Iris pigment epithelial cell (primary cell): ENCODE results near the gene APOBEC3H.

Source experiments
- DNase-seq: peaks from one replicate; pipeline ENCODE4 v3.0.0-alpha.2; 2011; ENCODE audit warnings: low read depth

APOBEC3H gene

GRCh38 chr22:39110631-39111561 is 13.9 kb downstream of the APOBEC3H start:
- no peak for DNase-seq

- no peak for DNase-seq
Measured at GRCh38 chr22:39114112-39114511, 17.1 kb downstream of the APOBEC3H start.

GRCh38 chr22:39115570-39115969 is 18.5 kb downstream of the APOBEC3H start:
- DNase-seq, result no peak

GRCh38 chr22:39115977-39116621 is 19.1 kb downstream of the APOBEC3H start:
- no peak for DNase-seq

- DNase-seq, result peak; percentile 50
Measured at GRCh38 chr22:39117585-39118191, 20.6 kb downstream of the APOBEC3H start.

GRCh38 chr22:39120983-39121382 is 23.9 kb downstream of the APOBEC3H start:
- no peak for DNase-seq

GRCh38 chr22:39122772-39123470 is 25.9 kb downstream of the APOBEC3H start:
- no peak for DNase-seq

- no peak for DNase-seq
Measured at GRCh38 chr22:39123751-39124581, 26.9 kb downstream of the APOBEC3H start.

- no peak for DNase-seq
Measured at GRCh38 chr22:39125622-39126021, 28.6 kb downstream of the APOBEC3H start.

GRCh38 chr22:39128508-39128907 is 31.5 kb downstream of the APOBEC3H start:
- no peak for DNase-seq

- no peak for DNase-seq
Measured at GRCh38 chr22:39129081-39129480, 32.0 kb downstream of the APOBEC3H start.

GRCh38 chr22:39129746-39130145 is 32.7 kb downstream of the APOBEC3H start:
- no peak for DNase-seq

- DNase-seq, result no peak
Measured at GRCh38 chr22:39130152-39130704, 33.2 kb downstream of the APOBEC3H start.

GRCh38 chr22:39130892-39131855 is 34.1 kb downstream of the APOBEC3H start:
- peak; percentile 39 for DNase-seq

GRCh38 chr22:39132281-39132680 is 35.2 kb downstream of the APOBEC3H start:
- DNase-seq, result no peak

- no peak for DNase-seq
Measured at GRCh38 chr22:39132871-39133524, 36.0 kb downstream of the APOBEC3H start.

- DNase-seq, result no peak
Measured at GRCh38 chr22:39133871-39134270, 36.8 kb downstream of the APOBEC3H start.

- no peak for DNase-seq
Measured at GRCh38 chr22:39134366-39135091, 37.5 kb downstream of the APOBEC3H start.
